HG03442 (cell line): ENCODE data around the gene ABHD11.
"Not testable (repeated sequence)": the region's sequence is repeated elsewhere in the genome, so short reads cannot be mapped to it uniquely, and the experiment has no call there.

Experiments
- ATAC-seq: cut with Tn5 transposase; IDR thresholded peaks from one replicate; pipeline ENCODE4 v1.9.1; 2021; ENCODE audit warnings: mild to moderate bottlenecking, moderate library complexity; ENCODE audit not compliant: unreplicated experiment

The ABHD11 gene

GRCh38 chr7:73720443-73720842, 18.2 kb downstream of the ABHD11 start:
- not testable (repeated sequence) for ATAC-seq

- ATAC-seq, result no peak
Measured at GRCh38 chr7:73719806-73720169, 18.8 kb downstream of the ABHD11 start.

DNA sequence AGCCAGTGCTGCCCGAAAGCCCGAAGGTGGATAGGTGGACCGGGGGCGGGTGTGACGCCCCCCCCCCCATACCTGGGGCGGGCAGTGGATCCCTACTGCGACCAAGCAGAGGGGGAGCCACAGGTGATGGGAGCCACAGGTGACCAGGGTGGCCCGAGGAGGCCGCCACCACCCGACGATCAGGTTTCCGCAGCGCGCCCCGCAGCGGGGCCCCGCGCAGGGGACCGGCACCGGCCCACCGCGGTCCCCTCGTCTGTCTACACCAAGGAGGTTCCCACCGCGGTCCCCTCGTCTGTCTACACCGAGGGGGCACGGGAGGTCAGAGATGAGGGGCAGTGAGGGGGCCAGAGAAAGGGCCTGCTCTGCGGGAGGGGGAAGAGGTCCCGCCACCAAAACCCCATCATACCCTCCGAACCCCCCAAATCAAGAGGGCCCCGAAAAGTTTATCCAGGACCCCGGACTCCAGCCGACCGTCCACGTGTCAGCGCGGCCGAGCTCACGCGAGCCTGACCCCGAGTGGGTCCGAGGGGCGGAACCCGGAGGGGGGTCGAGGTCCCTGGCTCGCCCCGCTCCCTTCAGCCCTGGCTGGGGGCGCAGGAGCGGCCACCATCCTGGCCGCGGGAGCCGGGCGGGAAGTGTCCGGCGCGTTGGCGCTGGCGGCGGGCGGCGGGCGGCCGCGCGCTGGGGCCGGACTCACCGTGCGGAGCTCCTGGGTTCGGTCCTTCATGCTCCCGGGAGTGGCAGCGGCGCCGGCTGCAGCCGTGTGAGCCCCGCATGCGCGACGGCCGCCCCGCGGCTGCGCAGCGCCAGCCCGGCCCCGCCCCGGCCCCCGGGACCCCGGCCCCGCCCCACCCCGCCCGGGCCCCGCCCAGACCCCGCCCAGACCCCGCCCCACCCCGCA, 19.4 kb downstream of the ABHD11 start, which contains the start of gene STX1A:
STX1A (minus strand) TSS at position 765 of the 901 bp plus-strand sequence; CDS start at position 727, 38 bp downstream.
- ATAC-seq, result peak; percentile 49

GRCh38 chr7:73718438-73718881, 20.1 kb downstream of the ABHD11 start:
- ATAC-seq, result no peak

DNA sequence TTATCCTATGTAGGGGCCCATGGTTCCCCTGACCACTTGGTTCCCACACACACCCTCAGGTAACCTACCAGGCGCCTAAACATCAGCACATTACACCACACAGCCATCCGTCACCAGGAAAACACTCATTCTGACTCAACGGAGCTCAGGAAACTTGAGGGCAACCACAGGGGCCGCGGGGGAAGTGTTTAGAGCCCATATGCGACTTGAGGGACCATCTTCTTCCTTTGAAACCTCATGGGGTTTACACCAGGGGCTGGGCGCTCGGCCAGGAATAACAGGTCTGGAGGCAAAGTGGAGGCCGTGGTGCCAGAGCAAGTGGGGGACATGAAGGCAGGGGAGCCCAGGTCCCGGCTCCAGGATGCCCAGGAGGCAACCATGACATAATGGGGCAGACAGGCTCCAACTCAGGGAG, 20.6 kb downstream of the ABHD11 start:
- ATAC-seq, result no peak

- no peak for ATAC-seq
Measured at GRCh38 chr7:73717025-73717807, 21.4 kb downstream of the ABHD11 start.

GRCh38 chr7:73716318-73716890, 22.2 kb downstream of the ABHD11 start:
- no peak for ATAC-seq

DNA sequence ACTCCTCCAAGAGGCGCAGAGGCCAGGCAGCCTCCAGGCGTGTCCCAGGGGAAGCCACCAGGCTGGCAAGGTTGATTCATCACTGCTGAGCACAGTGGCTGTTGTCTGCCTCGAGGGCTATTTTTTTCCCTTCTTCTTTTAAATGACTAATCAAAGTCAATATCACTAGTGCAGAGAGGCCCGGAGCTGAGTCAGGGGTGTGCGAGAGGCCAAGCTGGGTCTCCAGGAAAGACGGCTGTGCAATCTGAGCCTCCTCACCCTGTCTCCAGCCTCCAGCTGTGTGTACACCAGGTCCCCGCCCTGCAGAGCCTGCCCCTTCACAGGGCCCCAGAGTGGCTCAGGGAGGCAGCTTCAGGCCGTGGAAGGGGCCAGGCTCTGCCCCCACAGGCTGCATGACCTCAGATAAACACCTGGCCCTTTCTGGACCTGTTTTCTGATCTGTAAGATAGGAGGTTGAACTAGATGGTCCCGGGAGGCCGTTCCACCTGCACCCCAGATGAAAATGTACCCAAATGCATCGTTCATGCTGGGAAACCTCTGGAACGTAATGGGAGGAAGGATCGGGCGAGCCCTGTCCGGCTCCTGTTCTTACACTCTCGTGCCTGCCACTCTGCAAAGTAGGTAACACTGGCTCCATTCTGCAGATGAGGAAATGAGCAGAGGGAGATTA, 22.8 kb downstream of the ABHD11 start:
- ATAC-seq, result peak; percentile 43

- ATAC-seq, result not testable (repeated sequence)
Measured at GRCh38 chr7:73713319-73713718, 25.3 kb downstream of the ABHD11 start.

DNA sequence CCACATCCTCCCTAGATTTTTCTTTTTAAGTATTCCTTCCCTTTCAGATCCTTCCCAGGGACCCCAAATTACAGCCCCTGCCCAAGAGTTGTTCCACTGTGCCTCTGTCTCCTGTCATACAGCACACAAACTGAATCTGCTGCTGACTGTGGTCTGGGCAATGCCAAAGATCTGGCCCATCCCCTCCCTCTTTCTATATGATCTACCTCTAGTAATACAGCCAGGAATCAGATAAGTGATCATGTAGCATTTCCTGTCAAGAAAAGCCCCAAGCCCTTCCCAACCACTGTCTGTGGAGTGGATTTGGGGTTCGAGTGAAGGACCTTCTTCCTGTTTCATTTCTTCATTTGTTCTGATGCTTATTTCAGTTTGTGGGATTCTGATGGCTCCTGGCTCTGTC, 25.8 kb downstream of the ABHD11 start:
- no peak for ATAC-seq

GRCh38 chr7:73708961-73709549, 29.5 kb downstream of the ABHD11 start:
- ATAC-seq, result no peak

DNA sequence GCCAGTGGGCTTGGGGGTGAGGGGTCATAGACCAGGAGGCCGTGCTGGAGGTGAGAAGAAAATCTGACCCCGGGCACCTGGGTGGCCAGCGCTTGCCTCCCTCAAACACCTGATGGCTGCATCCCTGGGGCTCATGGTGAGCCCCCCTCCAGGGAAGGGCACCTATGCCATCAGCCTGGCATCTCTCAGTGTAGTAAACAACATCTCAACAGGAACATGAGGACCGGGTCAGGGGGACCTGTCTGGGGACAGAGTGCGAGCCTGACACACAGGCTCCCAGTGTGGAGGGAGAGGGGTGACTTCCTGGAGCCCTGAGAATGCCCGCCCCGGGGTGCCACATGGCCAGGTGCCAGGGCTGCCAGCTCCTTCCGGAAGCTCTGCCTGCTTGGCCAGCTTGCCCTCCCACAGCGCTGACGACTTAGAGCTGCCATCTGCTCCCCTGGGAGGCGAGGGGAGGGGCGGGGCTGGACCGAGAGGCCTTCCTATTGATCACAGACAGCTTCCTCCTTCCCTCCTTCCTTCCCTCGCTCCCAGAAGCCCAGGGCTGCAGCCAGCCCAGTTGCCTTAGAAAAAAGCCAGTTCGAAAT, 31.5 kb downstream of the ABHD11 start:
- ATAC-seq, result no peak

DNA sequence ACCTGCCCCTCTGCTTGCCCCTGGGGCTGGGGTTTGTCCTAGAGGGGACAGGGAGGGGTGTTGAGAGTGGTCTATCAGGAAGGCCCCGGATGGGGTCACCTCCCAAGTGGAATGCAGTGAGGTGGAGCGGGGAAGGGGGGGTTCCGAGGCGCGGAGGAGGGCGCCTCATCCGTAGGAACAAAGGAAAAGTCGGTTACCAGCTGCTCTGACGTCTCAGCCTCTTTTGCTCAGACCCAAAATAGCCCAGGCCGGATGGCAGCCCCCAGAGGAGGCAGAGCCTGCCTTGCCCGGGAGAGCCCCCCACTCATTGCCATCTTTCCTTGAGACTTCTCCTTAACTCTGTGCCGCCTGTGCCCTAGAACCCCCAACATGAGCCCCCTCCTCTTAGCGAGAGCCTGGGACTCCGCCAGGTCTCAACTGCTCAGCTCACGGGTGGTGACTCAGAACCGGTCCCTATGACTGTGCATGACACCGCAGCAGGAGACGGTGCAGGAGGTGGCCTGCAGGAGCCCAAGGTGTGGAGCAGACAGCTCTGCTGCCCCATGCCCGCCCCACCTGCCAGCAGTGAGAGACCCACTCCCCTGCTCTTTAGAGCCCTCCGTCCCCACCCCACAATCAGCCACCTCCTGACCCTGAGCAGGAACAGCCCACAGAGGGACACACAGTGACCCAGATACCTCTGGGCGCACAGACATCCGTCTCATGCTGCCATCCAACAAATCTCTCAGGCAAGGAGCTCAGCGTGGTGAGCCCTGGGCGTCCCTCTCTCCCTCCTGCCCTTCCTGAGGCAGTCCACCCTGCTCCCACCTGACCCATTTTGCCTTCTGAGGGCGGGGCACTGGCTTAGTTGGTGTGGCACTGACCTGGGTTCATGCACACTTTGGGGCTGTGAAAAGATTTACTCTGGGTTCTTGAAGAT, 32.2 kb downstream of the ABHD11 start:
- no peak for ATAC-seq

DNA sequence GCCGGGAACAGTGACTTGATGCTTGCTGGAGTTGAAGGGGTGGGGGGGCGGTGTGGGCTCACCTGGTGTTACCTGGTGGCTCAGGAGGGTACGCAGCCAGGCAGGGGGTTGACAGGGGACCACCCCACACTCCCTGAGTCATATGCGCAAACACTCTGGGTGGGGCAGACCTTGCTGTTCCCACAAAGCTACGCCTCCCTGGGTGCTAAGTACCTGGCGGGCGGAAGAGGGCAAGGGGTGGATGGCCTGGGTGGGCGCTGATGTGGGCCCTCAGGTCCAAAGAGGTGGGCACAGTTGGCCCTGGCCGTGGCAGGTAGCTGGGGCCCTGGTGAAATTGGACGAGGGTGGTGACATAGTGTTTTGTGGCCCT, 33.1 kb downstream of the ABHD11 start:
- no peak for ATAC-seq

GRCh38 chr7:73704640-73705550, 33.7 kb downstream of the ABHD11 start:
- ATAC-seq, result no peak

DNA sequence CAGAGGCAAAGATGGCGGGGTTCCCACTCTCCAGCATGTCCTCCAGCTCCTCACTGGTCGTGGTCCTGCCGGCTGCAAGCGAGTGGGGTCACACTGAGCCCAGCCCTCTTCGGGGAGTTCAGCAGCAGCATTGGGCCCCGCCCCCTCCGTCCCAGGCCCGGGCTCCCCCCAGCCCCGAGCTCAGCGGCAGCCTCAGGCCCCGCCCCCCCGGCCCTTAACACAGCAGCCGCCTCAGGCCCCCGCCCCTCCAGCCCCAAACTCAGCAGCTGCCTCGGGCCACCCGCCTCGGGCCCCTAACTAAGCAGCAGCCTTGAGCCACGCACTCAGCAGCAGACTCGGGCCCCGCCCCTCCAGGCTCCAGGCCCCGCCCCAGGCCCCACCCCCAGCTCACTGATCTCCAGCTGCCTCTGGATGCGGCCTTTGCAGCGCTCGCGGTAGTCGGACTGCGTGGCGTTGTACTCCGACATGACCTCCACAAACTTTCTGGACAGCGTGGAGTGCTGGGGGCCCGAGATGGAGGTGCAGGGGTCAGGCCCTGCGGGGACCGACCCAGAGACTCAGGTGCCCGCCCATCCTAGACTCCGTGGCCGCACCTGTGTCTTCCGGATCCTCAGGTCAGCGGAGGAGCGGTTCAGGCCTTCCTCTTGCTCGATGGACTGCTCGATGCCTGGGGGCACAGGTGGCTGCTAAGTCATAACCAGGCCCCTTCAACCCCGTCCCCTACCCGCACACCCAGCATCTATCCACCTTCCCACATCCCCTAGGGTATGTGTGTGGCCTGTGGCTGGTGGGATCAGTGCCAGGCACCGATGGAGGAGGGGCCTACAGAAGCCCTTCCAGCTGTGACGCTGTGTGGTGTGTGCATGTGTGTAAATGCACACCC, 34.6 kb downstream of the ABHD11 start:
- no peak for ATAC-seq

GRCh38 chr7:73703225-73703624, 35.4 kb downstream of the ABHD11 start:
- no peak for ATAC-seq
